ENCODE data around the gene MRPL52. TPM values are rescaled to one million over a fixed set of nuclear protein-coding genes. Genes with fewer than 3 reads are reported as not detected.

Gene MRPL52
- total and polyA plus RNA-seq, 2 of the 13 experiments (the other 11 are each of a cell fraction or from before 2014, with no cell fraction given): 118 to 329 TPM

- no peak for TF ChIP-seq ZNF180 (CRISPR knock-in tag; IDR thresholded peaks at IDR 0.05; ENCODE audit: borderline replicate concordance, low read depth)
- TF ChIP-seq HOXD1 (CRISPR knock-in tag; IDR thresholded peaks at IDR 0.05): peak; percentile 95
- TF ChIP-seq GFI1 (CRISPR knock-in tag; IDR thresholded peaks at IDR 0.05; ENCODE audit: borderline replicate concordance): peak; percentile 69; the same call in 1 of the 2 replicates
- no peak for TF ChIP-seq MNT (IDR thresholded peaks at IDR 0.05)
- peak; percentile 73; the same call in 1 of the 3 replicates for TF ChIP-seq MXI1 (IDR thresholded peaks at IDR 0.05; ENCODE audit: borderline replicate concordance, low read depth, low read length)
- no peak for TF ChIP-seq NFATC3 (CRISPR knock-in tag; IDR thresholded peaks at IDR 0.05)
- TF ChIP-seq ZEB1 (IDR thresholded peaks at IDR 0.05; ENCODE audit: insufficient replicate concordance, low read depth): peak; percentile 55
- TF ChIP-seq ZNF513 (CRISPR knock-in tag; conservative IDR thresholded peaks at IDR 0.05): peak; percentile 80; the same call in 1 of the 2 replicates
- TF ChIP-seq ZNF432 (CRISPR knock-in tag; IDR thresholded peaks at IDR 0.05; ENCODE audit: borderline replicate concordance): no peak
- TF ChIP-seq TERF1 (CRISPR knock-in tag; IDR thresholded peaks at IDR 0.05): no peak
- peak; percentile 88 for TF ChIP-seq SKIL (CRISPR knock-in tag; IDR thresholded peaks at IDR 0.05; ENCODE audit: borderline replicate concordance)
- TF ChIP-seq ZBTB1 (CRISPR knock-in tag; IDR thresholded peaks at IDR 0.05; ENCODE audit: borderline replicate concordance): no peak
- TF ChIP-seq ZNF496 (CRISPR knock-in tag; IDR thresholded peaks at IDR 0.05; ENCODE audit: insufficient replicate concordance): no peak
- 0 out of 2 replicates have a peak, but pooled peaks have one; percentile 83 for TF ChIP-seq ZNF577 (CRISPR knock-in tag; IDR thresholded peaks at IDR 0.05; ENCODE audit: borderline replicate concordance, low read depth)
- TF ChIP-seq ZNF589 (CRISPR knock-in tag; conservative IDR thresholded peaks at IDR 0.05): peak; percentile 69; the same call in 1 of the 2 replicates
- TF ChIP-seq DBP (CRISPR knock-in tag; IDR thresholded peaks at IDR 0.05; ENCODE audit: not compliant biosample characterization): peak; percentile 93
- peak; percentile 95 for TF ChIP-seq MXD3 (CRISPR knock-in tag; IDR thresholded peaks at IDR 0.05)
- peak; percentile 98 for TF ChIP-seq SNAI1 (CRISPR knock-in tag; IDR thresholded peaks at IDR 0.05; ENCODE audit: borderline replicate concordance)
- peak; percentile 100 for TF ChIP-seq SP4 (CRISPR knock-in tag; IDR thresholded peaks at IDR 0.05)
These were observed 41.7 kb downstream of the MRPL52 start, which contains the start of gene LRP10 (continued) for GRCh38 chr14:22871224-22872032.

All from HepG2 (cell line).